HG02973 (cell line): ENCODE results near the gene CRX.
"Not testable (repeated sequence)": the region's sequence is repeated elsewhere in the genome, so short reads cannot be mapped to it uniquely, and the experiment has no call there.

Source experiments
- ATAC-seq: cut with Tn5 transposase; IDR thresholded peaks from one replicate; pipeline ENCODE4 v1.9.1; 2021; ENCODE audit warnings: moderate library complexity; ENCODE audit not compliant: unreplicated experiment

The CRX gene

GRCh38 chr19:47858646-47859285, 37.0 kb downstream of the CRX start, which contains the start of gene TPRX2:
Gene TPRX2 (plus strand): TSS chr19:47859235. CDS start chr19:47859247, 12 bp downstream.
- not testable (repeated sequence) for ATAC-seq

- ATAC-seq: not testable (repeated sequence)
Measured at GRCh38 chr19:47859838-47860237, 38.1 kb downstream of the CRX start.

GRCh38 chr19:47860602-47861297, 39.0 kb downstream of the CRX start:
- ATAC-seq: no peak

- ATAC-seq: no peak
Measured at GRCh38 chr19:47861630-47862029, 39.9 kb downstream of the CRX start.

- no peak for ATAC-seq
Measured at GRCh38 chr19:47863514-47863936, 41.8 kb downstream of the CRX start.

GRCh38 chr19:47865166-47865565, 43.4 kb downstream of the CRX start:
- ATAC-seq: no peak

- no peak for ATAC-seq
Measured at GRCh38 chr19:47878906-47879305, 57.2 kb downstream of the CRX start.

- not testable (repeated sequence) for ATAC-seq
Measured at GRCh38 chr19:47879385-47879784, 57.6 kb downstream of the CRX start.

GRCh38 chr19:47881757-47882156, 60.0 kb downstream of the CRX start:
- ATAC-seq: no peak

- ATAC-seq: no peak
Measured at GRCh38 chr19:47882890-47883289, 61.2 kb downstream of the CRX start.

GRCh38 chr19:47885067-47885463, 63.3 kb downstream of the CRX start:
- ATAC-seq: no peak

GRCh38 chr19:47886010-47886559, 64.3 kb downstream of the CRX start, which contains the start of gene SULT2A1:
Gene SULT2A1 (minus strand): TSS chr19:47886315. CDS start chr19:47886257, 58 bp downstream.
- no peak for ATAC-seq

- no peak for ATAC-seq
Measured at GRCh38 chr19:47890865-47891621, 69.3 kb downstream of the CRX start.

GRCh38 chr19:47891622-47891922, 69.8 kb downstream of the CRX start:
- ATAC-seq: no peak

GRCh38 chr19:47891923-47892666, 70.4 kb downstream of the CRX start:
- no peak for ATAC-seq
